Astrocyte of the spinal cord (primary cell): ENCODE results near the gene CCDC88B.
A peak's percentile ranks its signal among the peaks of the same experiment; 100 is the strongest.

Experiments used
- DNase-seq: peaks from one replicate; pipeline ENCODE4 v3.0.0; 2011; ENCODE audit warnings: low read depth, low spot score
- H3K4me3 ChIP-seq: 2 replicates; pipeline ENCODE4 v1.5.1; 2011; ENCODE audit warnings: low read depth, mild to moderate bottlenecking, low read length, moderate library complexity
- CTCF ChIP-seq: IDR thresholded peaks from 2 replicates; pipeline ENCODE4 v1.5.1; 2012; ENCODE audit warnings: low read depth, mild to moderate bottlenecking, low read length, inconsistent platforms
- in situ Hi-C: cut with HindIII; loops from 2 replicates; pipeline ENCODE4 v1.10.0; 2017; ENCODE audit warnings: low sequenced_read_pairs

Gene CCDC88B

GRCh38 chr11:64341851-64342791 is 2.1 kb downstream of the CCDC88B start:
- peak overlapping the region; percentile 20 for H3K4me3 ChIP-seq
- in situ Hi-C loops: no loop called here
- DNase-seq: peak; percentile 80
- peak; percentile 33 for TF ChIP-seq CTCF

GRCh38 chr11:64342869-64343745 is 3.1 kb downstream of the CCDC88B start:
- TF ChIP-seq CTCF: no peak
- in situ Hi-C loops: no loop called here
- no peak for DNase-seq
- H3K4me3 ChIP-seq: no peak overlapping the region

- DNase-seq: no peak
- peak; percentile 38 for TF ChIP-seq CTCF
- H3K4me3 ChIP-seq: no peak overlapping the region
- in situ Hi-C loops: no loop called here
Observed at GRCh38 chr11:64343767-64344559, 4.0 kb downstream of the CCDC88B start.

- in situ Hi-C loops: no loop called here
- no peak for TF ChIP-seq CTCF
- no peak for DNase-seq
- H3K4me3 ChIP-seq: no peak overlapping the region
Observed at GRCh38 chr11:64344787-64345186, 4.8 kb downstream of the CCDC88B start.

GRCh38 chr11:64347193-64347867 is 7.3 kb downstream of the CCDC88B start:
- DNase-seq: no peak
- H3K4me3 ChIP-seq: no peak overlapping the region
- no peak for TF ChIP-seq CTCF
- in situ Hi-C loops: no loop called here
